ENCODE results near the gene TMEM243.
"Not testable (repeated sequence)": the region's sequence is repeated elsewhere in the genome, so short reads cannot be mapped to it uniquely, and the experiment has no call there.

The TMEM243 gene

GRCh38 chr7:87210506-87210905, 9.0 kb downstream of the TMEM243 start:
- DNase-seq (ENCODE audit: low read depth) = no peak

- DNase-seq (ENCODE audit: low read depth) = no peak
These were observed 10.1 kb downstream of the TMEM243 start for GRCh38 chr7:87209295-87209924.

GRCh38 chr7:87206361-87206760, 13.2 kb downstream of the TMEM243 start:
- DNase-seq (ENCODE audit: low read depth) = no peak

- DNase-seq (ENCODE audit: low read depth) = not testable (repeated sequence)
These were observed 13.8 kb downstream of the TMEM243 start for GRCh38 chr7:87205701-87206100.

GRCh38 chr7:87204933-87205332, 14.6 kb downstream of the TMEM243 start:
- DNase-seq (ENCODE audit: low read depth) = no peak

- not testable (repeated sequence) for DNase-seq (ENCODE audit: low read depth)
These were observed 15.6 kb downstream of the TMEM243 start for GRCh38 chr7:87203929-87204328.

- no peak for DNase-seq (ENCODE audit: low read depth)
These were observed 16.8 kb downstream of the TMEM243 start for GRCh38 chr7:87202705-87203104.

GRCh38 chr7:87202208-87202607, 17.3 kb downstream of the TMEM243 start:
- DNase-seq (ENCODE audit: low read depth) = no peak

GRCh38 chr7:87199700-87200450, 19.7 kb downstream of the TMEM243 start:
- DNase-seq (ENCODE audit: low read depth) = no peak

- no peak for DNase-seq (ENCODE audit: low read depth)
These were observed 20.3 kb downstream of the TMEM243 start for GRCh38 chr7:87199241-87199640.

GRCh38 chr7:87193912-87194311, 25.6 kb downstream of the TMEM243 start:
- no peak for DNase-seq (ENCODE audit: low read depth)

GRCh38 chr7:87192784-87193487, 26.6 kb downstream of the TMEM243 start:
- DNase-seq (ENCODE audit: low read depth) = no peak

GRCh38 chr7:87190783-87191182, 28.7 kb downstream of the TMEM243 start:
- DNase-seq (ENCODE audit: low read depth) = no peak

GRCh38 chr7:87188930-87189329, 30.6 kb downstream of the TMEM243 start:
- no peak for DNase-seq (ENCODE audit: low read depth)

- DNase-seq (ENCODE audit: low read depth) = no peak
These were observed 32.4 kb downstream of the TMEM243 start for GRCh38 chr7:87187120-87187519.

GRCh38 chr7:87179180-87179579, 40.4 kb downstream of the TMEM243 start:
- no peak for DNase-seq (ENCODE audit: low read depth)

GRCh38 chr7:87178320-87178719, 41.2 kb downstream of the TMEM243 start:
- no peak for DNase-seq (ENCODE audit: low read depth)

GRCh38 chr7:87173471-87173870, 46.1 kb downstream of the TMEM243 start:
- no peak for DNase-seq (ENCODE audit: low read depth)

- DNase-seq (ENCODE audit: low read depth) = no peak
These were observed 48.1 kb downstream of the TMEM243 start for GRCh38 chr7:87171282-87171934.

GRCh38 chr7:87170828-87171227, 48.7 kb downstream of the TMEM243 start:
- no peak for DNase-seq (ENCODE audit: low read depth)

GRCh38 chr7:87164433-87164832, 55.1 kb downstream of the TMEM243 start:
- no peak for DNase-seq (ENCODE audit: low read depth)

- DNase-seq (ENCODE audit: low read depth) = no peak
These were observed 60.0 kb downstream of the TMEM243 start for GRCh38 chr7:87159538-87159937.

GRCh38 chr7:87156709-87157108, 62.8 kb downstream of the TMEM243 start:
- DNase-seq (ENCODE audit: low read depth) = no peak
